CD4-positive, alpha-beta T cell treated with Interleukin-1 beta for 1 hour (primary cell): ENCODE results near the gene SLC49A4.

ENCODE experiments used
- DNase-seq, 2 donors: peaks; one replicate each; pipeline ENCODE4 v3.0.0-alpha.2; 2020 to 2022

SLC49A4 gene

DNA sequence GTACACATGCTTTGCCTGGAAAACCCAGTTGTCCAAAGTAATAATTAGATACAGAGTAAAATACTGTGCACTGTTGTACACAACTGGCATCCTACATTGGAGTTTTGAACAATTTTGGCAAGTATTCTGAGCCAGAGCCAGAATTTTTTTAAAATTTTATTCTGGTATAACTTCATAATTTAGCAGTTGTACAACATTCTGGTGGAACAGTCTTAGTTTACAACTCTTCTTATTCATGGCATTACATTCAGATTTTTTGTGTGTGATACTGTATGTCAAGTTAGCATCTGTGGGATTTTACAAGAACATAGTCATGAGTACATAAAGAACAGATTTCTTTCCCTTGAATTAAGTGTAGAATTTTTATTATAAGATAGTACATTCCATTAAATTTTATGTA is 67.5 kb downstream of the SLC49A4 start:
- DNase-seq: no peak

DNA sequence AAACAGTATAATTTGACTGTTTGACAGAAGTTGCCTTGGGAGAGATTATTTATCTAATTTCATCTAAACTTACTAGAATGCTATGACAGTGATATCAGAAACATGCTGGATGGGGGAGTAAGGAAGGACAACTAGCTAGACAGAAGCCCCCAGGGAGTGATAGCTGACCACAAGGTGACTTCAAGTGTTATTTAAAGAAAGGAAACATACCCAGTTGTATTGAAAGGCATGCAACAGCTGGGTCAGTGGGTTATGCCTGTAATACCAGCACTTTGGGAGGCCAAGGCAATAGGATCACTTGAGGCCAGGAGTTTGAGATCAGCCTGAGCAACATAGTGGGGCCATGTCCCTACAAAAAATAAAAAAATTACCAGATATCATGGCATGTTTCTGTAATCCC is 69.6 kb downstream of the SLC49A4 start:
- no peak for DNase-seq

DNA sequence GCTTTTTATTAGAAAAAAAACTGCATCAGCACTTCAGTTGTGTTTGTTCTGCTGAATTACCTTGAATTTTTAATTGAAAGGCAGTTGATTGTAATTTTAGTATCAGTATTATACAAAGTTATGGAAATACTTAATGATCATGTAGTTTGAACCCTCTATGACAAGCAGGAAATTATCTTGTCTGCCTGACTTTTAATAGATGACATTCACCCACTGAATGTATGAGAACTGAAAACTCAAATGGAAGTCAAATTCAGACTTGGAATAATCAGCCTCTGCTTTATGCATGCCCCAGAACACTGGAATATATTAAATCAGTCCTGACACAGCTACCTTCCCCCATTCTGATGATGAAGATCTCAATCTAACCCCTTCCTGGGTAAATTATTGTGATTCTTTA is 73.5 kb downstream of the SLC49A4 start:
- no peak for DNase-seq

DNA sequence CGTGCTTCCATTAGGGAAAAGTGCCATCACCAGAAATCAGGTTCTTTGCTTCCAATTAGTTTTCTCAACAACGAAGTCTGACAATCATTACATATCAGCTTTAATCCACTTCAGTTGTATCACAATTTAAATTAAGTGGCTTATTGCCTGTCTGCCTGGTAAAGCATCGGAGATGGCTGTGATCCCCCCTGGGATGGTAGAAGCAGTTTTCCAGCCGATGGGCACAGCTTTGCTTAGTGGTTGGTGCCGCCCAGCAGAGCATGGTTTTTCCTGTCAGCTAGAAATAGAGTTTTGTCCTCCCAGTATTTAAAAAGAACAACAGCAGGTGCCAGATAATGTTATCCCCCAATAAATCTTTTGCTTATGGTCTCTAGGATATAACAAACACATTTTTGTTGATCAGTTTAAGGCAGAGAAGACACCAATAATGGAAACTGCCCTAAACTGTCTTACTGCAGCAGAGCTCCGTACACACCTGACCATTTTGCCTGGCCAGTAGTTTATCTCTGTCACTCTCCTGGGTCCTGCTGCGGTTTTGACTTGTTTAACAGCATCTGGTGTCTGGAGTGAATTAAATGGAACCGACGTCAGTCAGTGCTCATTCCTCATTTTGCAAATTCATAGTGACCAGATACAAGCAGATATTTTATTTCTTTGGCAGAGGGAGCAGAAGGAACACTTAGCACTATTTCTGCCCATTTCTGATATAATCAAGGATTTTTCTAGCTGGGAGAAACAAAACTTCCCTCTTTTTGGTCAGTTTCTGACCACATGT is 79.1 kb downstream of the SLC49A4 start:
- DNase-seq: no peak

DNA sequence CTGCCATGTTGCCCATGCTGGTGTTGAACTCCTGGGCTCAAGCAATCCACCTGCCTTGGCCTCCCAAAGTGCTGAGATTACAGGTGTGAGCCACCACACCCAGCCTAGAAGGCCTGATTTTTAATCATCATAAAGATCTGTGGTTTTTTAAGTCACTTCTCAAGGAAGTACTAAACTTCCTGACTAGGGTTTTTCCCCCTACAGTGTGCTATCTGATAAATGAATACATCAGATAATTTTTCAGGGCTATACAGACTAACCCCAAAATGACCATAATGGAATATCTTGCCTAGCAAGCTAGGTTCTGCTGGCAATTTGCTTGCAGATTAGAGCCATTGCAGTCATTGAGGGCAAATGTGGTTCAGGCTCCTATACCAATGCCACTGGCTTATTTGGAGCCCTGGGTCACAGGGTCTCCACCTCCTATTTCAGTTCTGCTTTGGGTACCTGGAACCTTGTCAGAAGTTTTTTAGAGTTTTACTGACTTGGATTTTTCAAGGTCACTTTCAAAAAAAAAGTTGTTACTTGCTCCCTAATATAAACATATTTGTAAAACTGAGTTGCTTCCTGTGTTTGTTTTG is 80.8 kb downstream of the SLC49A4 start:
- no peak for DNase-seq

DNA sequence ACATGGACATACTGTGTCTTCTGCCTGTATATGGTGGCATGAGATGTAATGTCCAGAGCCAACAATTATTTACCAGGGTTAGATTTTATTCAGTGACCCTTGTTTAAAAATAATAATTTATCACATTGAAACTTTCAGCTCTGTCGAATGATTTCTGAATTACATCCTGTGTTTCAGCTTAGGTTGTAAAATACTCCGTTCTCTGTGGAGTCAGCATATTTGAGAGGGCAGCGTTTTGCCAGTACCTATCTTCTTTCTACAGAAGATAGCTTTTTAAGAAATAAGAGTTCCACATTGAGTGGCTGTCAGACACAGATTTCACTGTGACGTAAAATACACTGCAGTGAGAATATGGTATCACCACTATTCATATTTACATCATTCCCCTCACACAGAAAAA is 85.3 kb downstream of the SLC49A4 start:
- DNase-seq: no peak

DNA sequence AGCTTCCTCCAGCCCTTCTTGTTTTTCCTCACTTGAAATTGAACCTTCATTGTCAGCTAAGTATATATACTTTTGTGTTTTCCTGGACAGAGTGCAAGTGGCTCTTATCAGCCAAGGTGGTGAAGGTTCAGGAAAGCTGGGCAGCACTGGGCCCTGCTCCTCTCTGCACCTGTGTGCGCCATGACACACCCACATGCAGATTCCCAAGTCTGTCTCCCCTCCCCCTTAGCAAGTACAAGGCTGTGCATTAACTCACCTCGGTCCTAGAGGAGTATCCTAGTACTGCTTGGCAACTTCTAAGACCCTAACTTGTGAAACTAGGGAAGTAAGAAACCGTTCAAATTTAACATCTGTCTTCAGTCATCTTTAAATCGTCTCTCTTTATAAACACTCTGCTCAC is 85.8 kb downstream of the SLC49A4 start:
- DNase-seq: no peak

DNA sequence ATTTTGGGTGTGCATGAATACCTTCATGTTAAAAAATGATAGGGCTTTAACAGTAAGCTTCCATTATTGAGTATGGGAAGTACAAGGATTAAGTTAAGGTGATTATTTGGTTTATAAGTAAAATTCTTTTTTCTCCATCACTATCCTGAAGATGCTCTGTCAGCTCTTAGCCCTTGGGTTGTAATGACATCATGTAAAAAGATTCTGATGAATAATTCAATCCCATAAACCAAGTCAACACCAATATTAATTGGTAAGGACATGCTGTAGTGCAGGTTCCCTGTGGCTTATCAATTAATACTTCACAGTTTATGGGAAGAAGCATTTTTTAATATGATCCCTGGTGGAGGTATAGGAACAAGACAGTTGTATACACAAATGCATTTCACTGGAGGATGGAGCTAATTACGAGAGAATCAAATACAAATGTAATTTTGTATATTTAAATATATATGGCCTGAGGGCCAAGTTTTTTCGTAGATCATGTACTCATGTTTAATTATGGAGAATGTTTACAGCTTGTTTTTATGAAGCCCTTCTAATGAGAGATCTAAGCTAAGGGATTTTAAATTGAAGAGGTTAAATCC is 87.6 kb downstream of the SLC49A4 start:
- no peak for DNase-seq

DNA sequence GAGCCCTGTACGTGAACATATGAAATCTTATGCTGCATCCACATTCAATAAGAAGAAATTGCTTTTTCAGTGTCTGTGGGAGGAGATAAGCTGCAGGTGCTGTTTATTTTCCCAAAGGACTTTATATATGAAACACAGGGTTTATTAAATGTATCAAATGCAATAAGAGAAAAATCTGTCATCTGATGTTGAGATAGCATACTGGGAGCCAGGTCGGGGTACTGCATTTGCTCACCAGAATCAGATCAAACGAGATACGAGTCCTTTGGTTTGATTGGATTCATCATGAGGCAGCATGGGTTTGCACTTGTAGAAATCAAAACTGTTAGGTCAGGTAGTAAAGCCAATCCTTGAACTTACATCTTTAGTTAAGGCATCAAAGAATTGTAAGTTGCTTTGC is 91.4 kb downstream of the SLC49A4 start:
- DNase-seq: no peak

DNA sequence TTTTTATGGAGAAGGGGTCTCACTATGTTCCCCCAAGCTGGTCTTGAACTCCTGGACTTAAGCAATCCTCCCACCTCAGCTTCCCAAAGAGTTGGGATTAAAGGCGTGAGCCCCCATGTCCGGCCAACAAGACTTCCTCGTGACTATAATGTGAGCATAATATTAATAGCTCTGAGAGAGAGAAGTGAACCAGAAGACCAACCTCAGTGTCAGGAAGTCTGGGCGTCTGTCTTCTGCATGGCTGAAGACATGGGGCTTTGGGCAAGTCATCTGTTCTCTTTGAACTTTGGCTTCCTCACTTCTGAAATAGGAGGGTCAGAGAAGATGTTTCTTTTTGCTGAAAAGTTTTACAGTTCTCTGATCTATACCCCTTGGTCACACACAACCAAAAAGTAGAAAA is 92.1 kb downstream of the SLC49A4 start:
- no peak for DNase-seq

DNA sequence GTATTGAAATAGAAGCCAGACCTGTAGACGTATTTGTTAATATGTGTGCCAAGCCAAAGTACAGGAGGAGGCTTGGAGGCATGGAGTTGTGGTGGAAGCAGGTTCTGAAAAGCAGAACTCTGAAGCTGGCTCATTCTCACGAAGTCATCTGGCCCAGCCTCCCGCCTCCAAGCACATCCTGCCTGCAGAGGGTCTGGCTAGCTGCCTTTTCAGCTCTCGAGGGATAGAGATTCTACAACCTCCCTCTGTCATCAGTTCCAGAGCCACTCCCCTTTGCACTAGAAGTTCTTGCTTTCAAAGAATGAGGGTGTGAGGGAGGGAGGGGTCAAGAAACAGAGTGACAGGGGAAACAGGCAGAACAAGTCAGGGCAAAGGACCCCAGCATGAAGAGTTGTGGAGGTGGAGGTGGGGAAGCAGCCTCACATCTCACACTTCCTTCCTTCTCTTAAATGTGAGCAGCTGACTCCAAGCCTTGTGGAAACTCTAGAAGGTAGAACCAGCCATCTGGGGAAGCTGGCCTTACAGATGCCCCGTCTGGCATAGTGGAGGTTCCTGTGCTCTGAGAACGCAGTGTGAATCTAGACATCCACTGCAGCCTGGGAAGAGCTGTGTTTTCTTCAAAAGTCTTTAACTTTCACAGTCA is 95.3 kb downstream of the SLC49A4 start:
- no peak for DNase-seq

DNA sequence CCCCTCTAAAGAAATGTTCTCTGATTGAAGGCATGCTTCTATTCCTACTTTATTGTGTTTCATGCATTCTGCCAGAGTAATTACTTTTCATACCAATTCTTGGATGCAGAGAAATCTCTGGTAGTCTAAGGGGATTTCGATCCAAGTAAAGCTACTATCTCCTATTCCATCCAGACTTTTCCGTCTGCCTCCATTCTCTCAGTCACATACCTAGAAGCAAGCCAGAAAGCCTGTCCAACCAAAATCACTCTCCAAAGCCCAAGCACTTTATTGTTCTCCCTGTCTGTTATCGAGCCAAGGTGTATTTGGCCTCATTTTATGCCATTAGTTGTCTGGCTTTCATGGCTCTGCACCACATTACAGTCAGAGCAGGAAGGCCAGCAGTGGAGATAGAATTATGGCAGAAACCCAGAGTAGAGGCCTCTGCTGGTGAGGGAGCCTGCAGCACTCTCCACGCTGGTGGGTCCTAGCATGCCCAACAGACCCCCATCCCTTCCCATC is 95.9 kb downstream of the SLC49A4 start:
- no peak for DNase-seq

DNA sequence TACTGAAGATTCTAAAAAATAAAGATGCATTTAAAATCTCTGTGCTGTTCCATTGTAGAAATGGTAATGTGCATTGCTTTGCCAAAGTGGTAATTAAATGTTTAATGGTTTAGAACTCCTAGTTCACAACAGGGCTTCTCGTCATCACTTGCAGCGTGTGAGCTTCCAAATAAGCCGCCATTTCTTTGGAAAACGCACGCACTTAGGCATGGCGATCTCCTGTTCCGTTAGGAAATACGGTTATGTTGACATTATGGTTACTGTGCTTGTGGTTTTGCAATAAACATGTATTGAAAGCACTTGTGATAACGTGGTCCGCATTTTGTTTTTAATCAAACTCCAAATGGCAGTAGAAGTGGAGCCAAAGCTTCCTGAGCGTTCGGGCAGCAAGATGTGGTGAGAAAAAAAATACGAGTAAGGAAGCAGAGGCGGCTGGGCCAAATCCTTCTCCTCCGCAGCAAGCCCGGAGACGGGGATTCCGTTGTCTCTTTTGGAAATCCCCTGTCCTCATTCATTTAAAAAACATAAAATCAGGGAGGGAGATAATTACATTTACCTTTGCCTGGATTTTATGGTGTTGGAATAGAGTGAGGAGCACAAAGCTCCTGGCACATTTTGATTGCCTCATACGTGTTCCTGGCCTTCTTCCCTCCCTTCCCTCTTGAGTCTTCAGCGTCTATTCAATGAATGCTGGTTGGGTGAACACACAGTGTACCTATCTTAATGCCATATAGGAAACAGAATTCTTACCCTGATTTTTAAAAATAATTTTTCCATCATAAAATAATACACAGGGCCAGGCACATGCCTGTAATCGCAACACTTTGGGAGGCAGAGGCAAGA is 97.5 kb downstream of the SLC49A4 start:
- DNase-seq: no peak

DNA sequence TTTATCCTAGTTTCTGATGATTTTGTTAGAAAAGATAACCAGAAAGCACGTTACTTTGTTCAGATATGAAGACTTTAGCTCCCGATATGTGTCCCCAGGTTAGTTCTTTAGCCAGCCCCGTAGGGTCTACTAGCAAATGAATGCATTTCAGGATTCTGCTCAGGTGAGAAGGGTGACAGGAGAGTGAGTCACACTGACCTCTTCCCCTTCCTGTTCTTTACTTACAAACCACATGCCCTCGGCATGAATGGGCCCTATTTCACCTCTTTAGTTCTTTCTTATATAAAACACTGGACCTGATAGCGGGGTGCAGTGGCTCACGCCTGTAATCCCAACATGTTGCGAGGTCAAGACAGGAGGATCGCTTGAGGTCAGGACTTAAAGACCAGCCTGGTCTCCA is 98.4 kb downstream of the SLC49A4 start:
- DNase-seq: no peak

DNA sequence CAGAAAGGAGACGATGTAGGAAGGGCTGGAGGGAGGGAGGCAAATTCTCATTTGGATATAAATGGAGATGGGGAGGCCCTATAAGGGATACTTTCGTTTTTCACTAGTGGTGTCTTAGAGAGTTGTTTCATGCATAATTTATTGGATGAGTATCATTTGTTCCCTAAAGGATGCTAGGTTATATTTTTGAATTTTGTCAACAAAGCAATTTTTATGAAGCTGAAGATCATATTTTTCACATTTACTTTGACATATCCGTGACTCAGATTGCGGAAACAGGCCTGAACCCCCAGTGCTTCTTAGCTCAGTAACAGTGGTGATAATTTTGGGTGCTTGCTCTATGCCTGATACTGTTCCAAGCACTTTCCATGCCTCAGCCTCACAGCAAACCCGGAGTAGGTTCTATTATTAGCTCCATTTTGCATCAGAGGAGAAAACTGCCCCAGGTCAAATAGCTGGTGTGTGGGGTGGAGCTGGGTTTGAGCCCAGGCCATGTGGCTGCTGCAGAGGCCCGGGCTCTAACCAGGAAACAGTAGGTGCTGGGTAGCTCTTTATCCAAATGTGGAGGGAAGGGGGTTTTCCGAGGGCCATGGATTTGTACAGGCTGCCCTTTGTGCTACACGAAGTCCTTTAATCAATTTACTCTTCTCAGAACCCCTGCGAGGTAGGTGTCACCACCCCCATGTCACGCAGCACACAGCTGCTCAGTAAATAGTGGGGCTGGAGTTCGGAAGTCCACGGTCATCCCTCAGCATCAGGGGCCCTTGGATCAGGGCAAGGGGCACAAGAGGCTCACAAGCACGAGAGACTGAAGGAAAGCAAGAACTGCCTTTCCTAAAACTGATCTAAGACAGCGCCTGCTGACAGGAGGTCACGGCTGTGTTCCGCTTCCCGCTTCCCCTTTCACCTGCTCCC is 99.1 kb downstream of the SLC49A4 start:
- DNase-seq: no peak

DNA sequence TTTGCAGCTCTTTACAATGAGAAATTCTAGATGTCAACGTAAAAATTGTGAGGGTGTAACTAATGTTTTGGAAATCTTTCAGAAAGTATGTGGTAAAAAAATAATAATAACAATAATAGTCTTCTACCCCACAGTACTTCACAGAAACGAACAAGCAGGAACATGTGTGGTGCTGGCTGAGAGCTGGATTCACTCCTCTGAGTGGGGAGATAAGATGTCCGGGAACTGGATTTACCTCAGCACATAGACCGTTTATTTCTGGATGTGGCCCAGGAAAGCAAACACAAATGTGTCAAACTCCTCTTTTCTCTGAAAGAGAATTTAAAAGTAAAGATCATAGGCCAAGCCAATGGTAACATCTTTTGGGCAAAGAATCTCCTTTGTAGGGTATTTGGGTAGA is 103.4 kb downstream of the SLC49A4 start:
- no peak for DNase-seq

DNA sequence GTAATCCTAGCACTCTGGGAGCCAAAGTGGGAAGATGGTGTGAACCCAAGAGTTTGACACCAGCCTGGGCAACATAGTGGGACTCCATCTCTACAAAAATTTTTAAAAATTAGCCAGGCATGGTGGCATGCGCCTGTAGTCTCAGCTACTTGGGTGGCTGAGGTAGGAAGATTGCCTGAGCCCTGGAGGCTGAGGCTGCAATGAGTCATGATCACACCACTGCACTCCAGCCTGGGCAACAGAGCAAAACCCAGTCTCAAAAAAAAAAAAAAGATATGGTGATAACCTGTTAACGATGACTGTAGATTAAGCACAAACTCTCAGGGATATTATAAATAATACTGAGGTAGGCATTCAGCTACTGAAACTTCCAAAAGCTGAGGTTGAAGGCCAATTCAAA is 107.5 kb downstream of the SLC49A4 start:
- DNase-seq: no peak

DNA sequence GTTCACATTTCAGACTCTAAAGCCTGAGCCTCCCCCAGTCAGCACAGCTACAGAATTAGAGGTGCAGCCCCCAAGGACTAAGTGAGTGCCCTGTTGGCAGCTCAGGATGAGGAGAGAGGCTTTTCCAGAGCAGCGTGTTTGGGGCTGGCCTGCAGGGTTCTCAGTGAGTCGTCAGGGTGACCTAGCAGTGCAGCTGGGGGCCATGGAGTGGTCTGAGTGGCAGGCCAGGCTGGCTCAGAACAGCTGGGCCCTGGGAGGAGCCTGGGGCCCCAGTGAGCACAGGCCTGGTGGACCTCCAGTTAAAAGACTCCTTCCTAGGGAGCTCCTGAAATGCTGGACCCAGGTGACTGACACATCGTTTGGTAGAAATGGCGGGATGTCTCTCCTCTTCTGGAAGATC is 108.3 kb downstream of the SLC49A4 start:
- DNase-seq: no peak

DNA sequence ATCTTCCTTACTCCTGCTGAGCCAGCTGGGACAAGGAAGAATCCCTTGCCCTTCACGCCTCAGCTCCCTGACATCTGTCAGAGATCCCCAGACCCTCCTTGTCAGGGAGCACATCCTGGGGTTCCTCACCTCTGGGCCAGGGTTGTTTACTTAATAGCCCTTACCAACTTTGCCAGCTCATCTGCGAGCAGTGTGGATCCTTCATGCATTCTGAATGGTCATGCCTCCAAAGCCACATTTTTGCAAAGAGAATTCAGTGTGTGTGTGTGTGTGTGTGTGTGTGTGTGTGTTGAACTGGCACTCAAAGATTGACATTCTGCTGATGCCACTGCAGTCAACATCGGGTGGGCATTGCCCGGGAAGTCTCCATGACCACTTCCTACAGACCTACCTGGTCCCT is 112.6 kb downstream of the SLC49A4 start:
- DNase-seq: no peak

DNA sequence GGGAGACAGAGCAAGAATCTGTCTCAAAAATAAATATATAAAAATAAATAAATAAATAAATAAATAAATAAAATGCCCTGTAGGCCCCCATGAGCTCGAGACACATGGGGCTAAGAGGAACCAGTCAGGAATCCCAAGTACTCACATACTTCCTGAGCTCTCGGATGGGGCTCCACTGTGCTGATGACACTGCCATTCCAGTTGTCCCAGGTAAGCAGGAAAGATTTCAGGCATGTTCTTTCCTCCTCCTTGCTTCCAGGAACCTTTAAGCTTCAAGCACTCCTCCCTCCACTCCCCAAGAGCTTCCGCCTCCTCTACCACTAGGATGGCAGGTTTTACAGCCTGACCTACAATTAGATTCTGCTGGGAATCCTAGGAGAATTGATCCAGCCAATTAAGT is 113.4 kb downstream of the SLC49A4 start:
- no peak for DNase-seq

DNA sequence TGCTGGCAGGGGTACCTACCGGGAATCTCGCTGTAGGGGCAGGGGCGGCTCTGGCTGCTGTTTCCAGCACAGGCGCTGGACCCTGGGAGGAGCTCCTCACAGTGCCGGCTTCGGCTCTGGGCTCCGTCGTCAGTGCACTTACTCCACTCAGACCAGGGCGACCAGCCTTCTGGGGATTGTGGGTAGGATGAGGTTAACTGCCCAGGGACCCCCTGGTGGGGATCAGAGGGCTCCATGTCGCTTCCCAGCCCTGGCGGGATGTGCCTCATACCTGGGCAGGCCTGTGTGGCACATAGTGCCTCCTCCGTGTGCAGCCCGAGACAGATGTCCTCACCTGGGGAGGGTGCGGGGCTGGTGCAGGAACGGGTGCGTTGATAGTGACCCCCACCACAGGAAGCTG is 117.0 kb downstream of the SLC49A4 start:
- no peak for DNase-seq
